Psoas muscle (tissue), 8 donors: ENCODE measurements around the gene GNB1L. TPM values are rescaled to one million over a fixed set of nuclear protein-coding genes. Genes with fewer than 3 reads are reported as not detected.

Experiments
- ATAC-seq, 4 donors: fragments of 200-7000 bp; cut with Tn5 transposase; one replicate each; pipeline ENCODE4 v1.9.1; 2020; ENCODE audit warnings: moderate library complexity in 3 of 4, mild to moderate bottlenecking in 2 of 4
- DNase-seq, 2 donors: peaks; one replicate each; pipeline ENCODE4 v3.0.0-alpha.2; 2020
- H3K27ac ChIP-seq: fragments of 200-600 bp; one replicate; pipeline ENCODE4 v1.8.0; 2022
- H3K27me3 ChIP-seq, 3 donors: fragments of 200-600 bp in 1 of 3; one replicate each; pipeline versions ENCODE4 v1.6.1 to v1.8.0; 2013 to 2022; ENCODE audit warnings: low read length in 2 of 3, mild to moderate bottlenecking in 2 of 3, moderate library complexity in 1 of 3; ENCODE audit not compliant: insufficient read depth in 3 of 3
- H3K36me3 ChIP-seq, 2 donors: fragments of 200-600 bp in 1 of 2; one replicate each; pipeline versions ENCODE4 v1.6.1 to v1.8.0; 2013 to 2022; ENCODE audit warnings: low read depth in 1 of 2, mild to moderate bottlenecking in 1 of 2, moderate library complexity in 1 of 2; ENCODE audit not compliant: insufficient read depth in 1 of 2
- H3K4me1 ChIP-seq: fragments of 200-600 bp; one replicate; pipeline ENCODE4 v1.8.0; 2022
- H3K4me3 ChIP-seq: fragments of 200-600 bp; one replicate; pipeline ENCODE4 v1.8.0; 2022; ENCODE audit warnings: mild to moderate bottlenecking
- H3K9me3 ChIP-seq: fragments of 200-600 bp; one replicate; pipeline ENCODE4 v1.8.0; 2022
- WGBS, 3 donors: extraction: QIAGEN DNeasy Blood & Tissue Kit; methylation state at CpG; one replicate each; pipeline versions ENCODE4 v1.1.6 to v1.1.7; 2013; 5-methylcytosine and 5-hydroxymethylcytosine counted together
- intact Hi-C, 2 donors: fragments of 100-400 bp; cut with DNase I; formaldehyde crosslinking; loops; one replicate each; pipeline versions ENCODE4 v1.11.0 to v1.14.2; 2022
- polyA plus RNA-seq, 3 donors: library from polyadenylated mRNA; stranded (reverse); fragments of 200-250 nt; gene quantifications; one replicate each; pipeline ENCODE4 v1.2.3, GENCODE V29; 2013
- total RNA-seq, 4 donors: library from RNA; stranded (reverse); fragmentation: NEBNext Ultra II Directional in 2 of 4; extraction: Animal tissue kit (Norgen Biotek cat#: 25700) in 2 of 4; gene quantifications; one replicate each; pipeline versions ENCODE4 v1.2.1 to v1.2.4, GENCODE V29; 2021 to 2023
- TF ChIP-seq, protein P1 (sequence below): fragments of 200-600 bp; IDR thresholded peaks from one replicate; pipeline ENCODE4 v1.8.0; 2022; ENCODE audit warnings: antibody characterized with exemption
- donor health status: healthy with polysubstance abuse.
- donor health status: DM: no; HTN: no; CAD: no; lungs with moderate emphysema.
- donor health status: Bipolar disorder and iron deficiency.
- donor health status: healthy.
- donor health status: DM: yes; HTN: yes; CAD: no.
- donor health status: DM: no; HTN: no; CAD: no.
- donor health status: DM: no; HTN: no; CAD: no.
- donor health status: DM: yes; HTN: yes; CAD: no.

Gene GNB1L
- total and polyA plus RNA-seq, 7 donors: 1.5 to 7.6 (median 3.3) TPM

DNA sequence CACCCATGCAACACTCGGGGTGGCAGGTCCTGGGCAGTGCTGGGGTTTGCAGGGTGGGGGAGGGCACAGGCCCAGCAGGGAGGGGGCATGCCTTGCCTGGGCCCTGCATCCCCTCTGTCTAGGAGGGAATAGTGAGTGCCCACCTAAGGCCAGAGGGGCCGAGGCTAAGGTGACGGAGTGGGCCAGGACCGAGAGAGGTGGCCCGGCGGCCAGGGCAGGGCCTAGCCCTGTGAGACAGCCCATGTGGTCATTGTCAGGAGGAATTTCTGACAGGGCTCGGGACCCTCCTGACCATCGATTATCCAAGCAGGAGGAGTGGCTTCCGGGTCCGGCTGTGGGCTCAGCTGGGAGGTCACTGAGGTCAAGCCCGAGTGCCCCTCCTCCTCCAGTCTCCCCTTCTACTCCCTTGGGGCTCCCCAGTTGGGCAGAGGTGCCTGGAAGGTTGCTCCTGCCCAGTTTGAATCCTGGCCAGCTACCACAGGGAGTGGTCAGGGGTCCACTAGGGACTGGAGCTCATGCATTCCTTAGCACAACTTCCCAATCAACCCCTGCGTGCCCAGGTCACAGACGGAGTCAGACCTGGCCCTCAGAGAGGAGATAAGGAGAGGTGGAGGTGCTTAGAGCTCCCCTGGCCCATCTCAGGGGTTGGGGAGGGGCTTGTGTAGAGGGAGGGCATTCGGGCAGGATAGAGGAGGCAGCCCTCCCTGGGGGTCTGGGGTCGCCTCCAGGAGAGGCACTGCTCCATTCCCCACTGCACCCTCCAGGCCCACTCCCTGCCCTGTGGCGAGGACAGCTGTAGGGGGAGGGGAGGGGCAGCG, 116.6 kb downstream of the GNB1L start:
- DNase-seq (no peak), ATAC-seq (no peak)
- TF ChIP-seq, protein P1, sequence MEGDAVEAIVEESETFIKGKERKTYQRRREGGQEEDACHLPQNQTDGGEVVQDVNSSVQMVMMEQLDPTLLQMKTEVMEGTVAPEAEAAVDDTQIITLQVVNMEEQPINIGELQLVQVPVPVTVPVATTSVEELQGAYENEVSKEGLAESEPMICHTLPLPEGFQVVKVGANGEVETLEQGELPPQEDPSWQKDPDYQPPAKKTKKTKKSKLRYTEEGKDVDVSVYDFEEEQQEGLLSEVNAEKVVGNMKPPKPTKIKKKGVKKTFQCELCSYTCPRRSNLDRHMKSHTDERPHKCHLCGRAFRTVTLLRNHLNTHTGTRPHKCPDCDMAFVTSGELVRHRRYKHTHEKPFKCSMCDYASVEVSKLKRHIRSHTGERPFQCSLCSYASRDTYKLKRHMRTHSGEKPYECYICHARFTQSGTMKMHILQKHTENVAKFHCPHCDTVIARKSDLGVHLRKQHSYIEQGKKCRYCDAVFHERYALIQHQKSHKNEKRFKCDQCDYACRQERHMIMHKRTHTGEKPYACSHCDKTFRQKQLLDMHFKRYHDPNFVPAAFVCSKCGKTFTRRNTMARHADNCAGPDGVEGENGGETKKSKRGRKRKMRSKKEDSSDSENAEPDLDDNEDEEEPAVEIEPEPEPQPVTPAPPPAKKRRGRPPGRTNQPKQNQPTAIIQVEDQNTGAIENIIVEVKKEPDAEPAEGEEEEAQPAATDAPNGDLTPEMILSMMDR: no peak
- H3K36me3 ChIP-seq: no peaks in the 10 kb centered on the region
- no peaks in the 10 kb centered on the region for H3K4me1 ChIP-seq
- H3K27me3 ChIP-seq: no peaks in the 10 kb centered on the region
- no peak overlapping the region for H3K4me3 ChIP-seq
- H3K27ac ChIP-seq: no peak overlapping the region
- intact Hi-C loops: no loop called here
- H3K9me3 ChIP-seq: no peaks in the 10 kb centered on the region
- 85 to 88% (median 88%) methylated on average over 17 of the region's 17 CpGs for WGBS, 3 donors

DNA sequence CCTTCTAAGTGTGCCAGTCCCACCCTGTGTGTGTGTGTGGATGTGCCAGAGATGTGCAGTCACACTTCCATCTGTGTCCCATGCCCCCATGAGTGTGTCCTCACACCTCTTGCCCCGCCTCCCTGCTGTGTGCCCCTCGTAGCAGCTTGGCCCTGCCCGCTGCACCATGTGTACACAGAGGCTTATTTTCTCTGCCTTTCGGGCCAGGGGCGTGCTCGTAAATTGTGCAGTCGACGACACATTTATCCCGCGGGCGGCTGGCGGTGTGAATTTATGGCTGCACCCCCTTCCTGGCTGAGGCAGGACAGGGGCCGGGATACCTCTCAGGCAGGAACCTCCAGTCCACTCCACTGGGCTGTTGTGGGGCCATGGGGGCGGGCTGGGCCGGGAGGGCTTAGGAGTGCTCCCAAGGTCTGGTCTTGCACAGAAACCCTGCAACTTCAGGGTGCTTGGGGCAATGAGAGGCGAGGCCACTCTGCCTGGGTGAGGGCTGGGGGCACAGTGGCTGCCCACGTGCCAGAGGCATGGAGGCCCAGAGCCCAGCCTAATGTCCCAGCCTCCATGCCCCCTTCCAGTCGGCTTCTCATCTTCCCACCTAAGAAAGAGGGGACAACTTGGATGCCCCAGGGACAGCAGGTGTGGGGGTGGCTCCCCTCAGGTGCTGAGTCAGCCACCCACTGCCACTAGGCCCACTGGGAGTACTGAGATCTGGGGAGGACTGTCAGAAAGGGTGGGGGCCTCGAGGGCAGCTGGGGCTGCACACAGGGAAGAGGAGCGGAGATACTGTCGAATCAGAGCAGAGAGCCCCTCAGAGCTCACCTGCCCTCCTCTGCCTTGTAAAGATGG, 118.8 kb downstream of the GNB1L start:
- ATAC-seq (no peak), DNase-seq (no peak)
- Histone ChIP-seq H3K27ac (no peak overlapping the region), H3K27me3 (no peaks in the 10 kb centered on the region), H3K9me3 (no peaks in the 10 kb centered on the region), H3K36me3 (no peaks in the 10 kb centered on the region), H3K4me3 (no peak overlapping the region), H3K4me1 (no peaks in the 10 kb centered on the region)
- TF ChIP-seq, protein P1: no peak
- intact Hi-C loops: no loop called here
- 79 to 89% (median 80%) methylated on average over 21 of the region's 21 CpGs for WGBS, 3 donors

DNA sequence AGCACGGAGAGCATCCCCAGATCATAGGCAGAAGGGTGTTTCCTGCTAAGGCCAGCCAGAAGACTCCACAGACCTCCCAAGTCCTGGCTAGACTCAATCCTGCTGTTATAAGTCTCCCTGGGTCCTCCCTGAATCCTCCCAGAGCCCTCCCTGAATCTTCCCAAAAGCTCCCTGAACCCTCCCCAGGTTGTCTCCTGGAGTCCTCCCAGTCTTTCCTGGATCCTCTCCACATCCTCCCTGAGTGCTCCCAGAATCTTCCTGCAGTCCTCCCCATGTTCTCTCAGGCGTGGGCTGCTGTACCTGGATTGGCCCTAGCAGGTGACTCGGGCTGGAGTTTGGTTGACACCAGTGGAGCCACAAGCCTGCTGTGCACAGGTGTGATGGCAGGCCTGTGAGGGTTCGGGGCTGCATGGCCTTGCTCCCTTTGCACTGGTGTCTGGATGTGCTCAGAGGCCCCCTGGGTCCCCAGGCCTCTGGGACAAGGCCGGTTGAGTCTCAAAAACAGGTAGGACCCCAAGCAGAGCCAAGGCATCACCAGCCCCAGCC, 119.8 kb downstream of the GNB1L start:
- H3K9me3 ChIP-seq: no peaks in the 10 kb centered on the region
- H3K27me3 ChIP-seq: no peaks in the 10 kb centered on the region
- TF ChIP-seq, protein P1: no peak
- no peak overlapping the region for H3K27ac ChIP-seq
- intact Hi-C loops: loop anchor here in 1 of 2 donors (5.0 kb wide), 1 partner anchor 117 kb away; the partner anchor contains the start of genes GNB1L and RTL10
- DNase-seq (no peak), ATAC-seq (no peak)
- no peak overlapping the region for H3K4me3 ChIP-seq
- no peaks in the 10 kb centered on the region for H3K4me1 ChIP-seq
- no peaks in the 10 kb centered on the region for H3K36me3 ChIP-seq
- WGBS, 3 donors: 86 to 98% (median 96%) methylated on average over 5 of the region's 5 CpGs

DNA sequence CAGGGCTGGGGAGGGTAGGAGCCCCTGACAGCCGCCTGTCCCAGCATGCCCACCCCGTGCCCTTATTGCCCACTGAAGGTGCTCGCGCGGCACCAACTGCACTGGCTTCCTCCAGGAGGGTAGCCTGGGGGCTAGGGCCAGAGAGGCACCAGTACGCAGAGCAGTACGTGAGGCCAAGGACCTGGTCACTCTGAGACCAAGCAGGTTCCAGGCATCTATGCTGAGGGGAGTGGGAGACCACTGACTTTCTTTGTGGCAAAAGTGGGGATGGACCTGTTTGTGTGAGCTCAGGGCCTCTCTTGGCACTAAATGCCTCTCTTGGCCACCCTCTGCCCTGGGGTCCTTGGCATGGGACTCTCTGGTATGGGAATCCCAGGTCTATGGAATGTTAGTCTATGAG, 120.5 kb downstream of the GNB1L start:
- H3K9me3 ChIP-seq: no peaks in the 10 kb centered on the region

More for the DNA sequence above, 120.5 kb downstream of the GNB1L start:
- intact Hi-C loops: loop anchor here in 1 of 2 donors (5.0 kb wide), 1 partner anchor 118 kb away; the partner anchor contains the start of genes GNB1L and RTL10
- H3K4me3 ChIP-seq: no peak overlapping the region
- TF ChIP-seq, protein P1: no peak
- WGBS, 3 donors: 92 to 94% (median 92%) methylated on average over 7 of the region's 7 CpGs
- no peak overlapping the region for H3K27ac ChIP-seq
- H3K36me3 ChIP-seq: no peaks in the 10 kb centered on the region
- no peaks in the 10 kb centered on the region for H3K4me1 ChIP-seq
- ATAC-seq (no peak), DNase-seq (no peak)
- H3K27me3 ChIP-seq: no peaks in the 10 kb centered on the region
